OCI-LY1 (cell line): ENCODE data around the gene MYO10.

Experiments
- H2AFZ ChIP-seq: fragments of 200-600 bp; sonication (generic), shearing (Covaris generic); 2 replicates; pipeline ENCODE4 v1.6.0; 2014; ENCODE audit warnings: antibody characterized with exemption, mild to moderate bottlenecking, low read length
- H3F3A ChIP-seq: fragments of 200-600 bp; sonication (generic), shearing (Covaris generic); 2 replicates; pipeline ENCODE4 v1.6.0; 2014; ENCODE audit warnings: mild to moderate bottlenecking, antibody characterized with exemption, low read length, moderate library complexity; ENCODE audit not compliant: insufficient read depth
- H3K27ac ChIP-seq: fragments of 200-600 bp; sonication (generic); 2 replicates; pipeline ENCODE4 v1.5.1; 2014; ENCODE audit warnings: low read length, mixed run types, mild to moderate bottlenecking, low read depth; ENCODE audit not compliant: poor library complexity, severe bottlenecking
- H3K27me3 ChIP-seq: fragments of 200-600 bp; sonication (generic); 2 replicates; pipeline ENCODE4 v1.6.0; 2014; ENCODE audit warnings: antibody characterized with exemption, mild to moderate bottlenecking, low read length, moderate library complexity; ENCODE audit not compliant: insufficient read depth
- H3K36me3 ChIP-seq: fragments of 200-600 bp; sonication (generic); 2 replicates; pipeline ENCODE4 v1.6.1; 2014; ENCODE audit warnings: mild to moderate bottlenecking, antibody characterized with exemption, low read length, moderate library complexity, mixed read lengths; ENCODE audit not compliant: insufficient read depth
- H3K4me1 ChIP-seq: fragments of 200-600 bp; sonication (generic); 2 replicates; pipeline ENCODE4 v1.5.1; 2014; ENCODE audit warnings: mild to moderate bottlenecking, low read length, moderate library complexity; ENCODE audit not compliant: insufficient read depth, severe bottlenecking
- H3K4me2 ChIP-seq: fragments of 200-600 bp; sonication (generic), shearing (Covaris generic); 2 replicates; pipeline ENCODE4 v1.6.1; 2014; ENCODE audit warnings: low read length
- H3K4me3 ChIP-seq: fragments of 200-600 bp; sonication (generic); 2 replicates; pipeline ENCODE4 v1.5.1; 2014; ENCODE audit warnings: low read length, low read depth, mild to moderate bottlenecking, mixed read lengths; ENCODE audit not compliant: poor library complexity, severe bottlenecking
- H3K79me2 ChIP-seq: fragments of 200-600 bp; shearing (Covaris generic); 2 replicates; pipeline ENCODE4 v1.6.1; 2016; ENCODE audit warnings: mixed run types, low read length, mixed read lengths; ENCODE audit not compliant: insufficient read depth
- H3K9ac ChIP-seq: fragments of 200-600 bp; sonication (generic), shearing (Covaris generic); 2 replicates; pipeline ENCODE4 v1.6.1; 2014; ENCODE audit warnings: mild to moderate bottlenecking, low read length, mixed read lengths
- H3K9me2 ChIP-seq: fragments of 200-600 bp; sonication (generic), shearing (Covaris generic); 2 replicates; pipeline ENCODE4 v1.6.1; 2014; ENCODE audit warnings: low read depth, mild to moderate bottlenecking, low read length, mixed read lengths
- H3K9me3 ChIP-seq: fragments of 200-600 bp; shearing (Covaris generic); 2 replicates; pipeline ENCODE4 v1.6.1; 2014; ENCODE audit warnings: low read length, mixed read lengths
- H4K20me1 ChIP-seq: fragments of 200-600 bp; sonication (generic), shearing (Covaris generic); 2 replicates; pipeline ENCODE4 v1.6.0; 2016; ENCODE audit warnings: mild to moderate bottlenecking, low read length; ENCODE audit not compliant: insufficient read depth
- EZH2 ChIP-seq: fragments of 200-600 bp; sonication (generic), shearing (Covaris generic); IDR thresholded peaks from 2 replicates; pipeline ENCODE4 v1.8.0; 2017; ENCODE audit warnings: borderline replicate concordance, mixed run types, mild to moderate bottlenecking, antibody characterized with exemption, low read length, moderate library complexity, mixed read lengths
- TF ChIP-seq, protein P1 (sequence below): fragments of 200-600 bp; sonication (generic), shearing (Covaris generic); IDR thresholded peaks from 2 replicates; pipeline ENCODE4 v1.5.1; 2017; ENCODE audit warnings: mild to moderate bottlenecking, antibody characterized with exemption, low read length, moderate library complexity, mixed read lengths

Gene MYO10

GRCh38 chr5:16774806-16775205, 161.3 kb downstream of the MYO10 start:
- Histone ChIP-seq H3K4me2 (no peak overlapping the region), H3K9ac (no peak overlapping the region), H3K4me1 (no peaks in the 10 kb centered on the region), H3F3A (no peaks in the 10 kb centered on the region), H3K27me3 (no peaks in the 10 kb centered on the region), H3K9me3 (no peaks in the 10 kb centered on the region), H3K9me2 (no peaks in the 10 kb centered on the region), H3K27ac (no peak overlapping the region), H3K4me3 (no peak overlapping the region), H2AFZ (no peak overlapping the region), H3K36me3 (no peaks in the 10 kb centered on the region), H4K20me1 (no peaks in the 10 kb centered on the region), H3K79me2 (no peaks in the 10 kb centered on the region)
- no peak for TF ChIP-seq EZH2
- TF ChIP-seq, protein P1, sequence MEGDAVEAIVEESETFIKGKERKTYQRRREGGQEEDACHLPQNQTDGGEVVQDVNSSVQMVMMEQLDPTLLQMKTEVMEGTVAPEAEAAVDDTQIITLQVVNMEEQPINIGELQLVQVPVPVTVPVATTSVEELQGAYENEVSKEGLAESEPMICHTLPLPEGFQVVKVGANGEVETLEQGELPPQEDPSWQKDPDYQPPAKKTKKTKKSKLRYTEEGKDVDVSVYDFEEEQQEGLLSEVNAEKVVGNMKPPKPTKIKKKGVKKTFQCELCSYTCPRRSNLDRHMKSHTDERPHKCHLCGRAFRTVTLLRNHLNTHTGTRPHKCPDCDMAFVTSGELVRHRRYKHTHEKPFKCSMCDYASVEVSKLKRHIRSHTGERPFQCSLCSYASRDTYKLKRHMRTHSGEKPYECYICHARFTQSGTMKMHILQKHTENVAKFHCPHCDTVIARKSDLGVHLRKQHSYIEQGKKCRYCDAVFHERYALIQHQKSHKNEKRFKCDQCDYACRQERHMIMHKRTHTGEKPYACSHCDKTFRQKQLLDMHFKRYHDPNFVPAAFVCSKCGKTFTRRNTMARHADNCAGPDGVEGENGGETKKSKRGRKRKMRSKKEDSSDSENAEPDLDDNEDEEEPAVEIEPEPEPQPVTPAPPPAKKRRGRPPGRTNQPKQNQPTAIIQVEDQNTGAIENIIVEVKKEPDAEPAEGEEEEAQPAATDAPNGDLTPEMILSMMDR, result no peak

- Histone ChIP-seq H3K9me2 (no peaks in the 10 kb centered on the region), H3K9ac (no peak overlapping the region), H3K4me3 (no peak overlapping the region), H3K9me3 (no peaks in the 10 kb centered on the region), H3K79me2 (no peaks in the 10 kb centered on the region), H3K4me2 (no peak overlapping the region), H3K27me3 (no peaks in the 10 kb centered on the region), H3K27ac (no peak overlapping the region), H3K4me1 (no peaks in the 10 kb centered on the region), H3K36me3 (no peaks in the 10 kb centered on the region), H3F3A (no peaks in the 10 kb centered on the region), H2AFZ (no peak overlapping the region), H4K20me1 (no peaks in the 10 kb centered on the region)
- TF ChIP-seq EZH2, result no peak
- TF ChIP-seq, protein P1, result no peak
Measured at GRCh38 chr5:16773991-16774390, 162.1 kb downstream of the MYO10 start.

DNA sequence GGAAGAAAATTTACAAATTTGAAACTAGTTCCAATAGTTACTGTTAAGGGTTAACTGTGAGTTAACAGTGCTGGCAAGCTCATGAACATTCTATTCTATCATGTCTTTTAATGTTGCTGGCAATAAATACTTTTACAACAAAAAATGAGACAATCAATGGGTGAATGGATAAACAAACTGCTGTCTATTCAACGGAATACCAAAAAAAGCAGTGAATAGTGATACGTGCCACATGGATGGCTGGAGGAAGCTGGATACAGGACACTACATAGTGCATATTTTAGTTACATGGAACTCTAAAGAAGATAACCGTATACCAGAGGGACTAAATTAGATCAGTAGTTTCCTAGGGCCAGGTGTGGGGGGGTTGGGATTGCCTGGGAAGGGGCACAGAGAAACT, 163.5 kb downstream of the MYO10 start:
- no peak overlapping the region for H3K9ac ChIP-seq
- H3F3A ChIP-seq, result no peaks in the 10 kb centered on the region
- no peaks in the 10 kb centered on the region for H4K20me1 ChIP-seq
- no peaks in the 10 kb centered on the region for H3K27me3 ChIP-seq
- H3K36me3 ChIP-seq, result no peaks in the 10 kb centered on the region
- no peak overlapping the region for H3K4me2 ChIP-seq
- H3K9me2 ChIP-seq, result no peaks in the 10 kb centered on the region
- H3K9me3 ChIP-seq, result no peaks in the 10 kb centered on the region
- no peaks in the 10 kb centered on the region for H3K4me1 ChIP-seq
- no peak overlapping the region for H2AFZ ChIP-seq
- TF ChIP-seq, protein P1, result no peak
- no peak for TF ChIP-seq EZH2
- H3K4me3 ChIP-seq, result no peak overlapping the region
- H3K27ac ChIP-seq, result no peak overlapping the region
- no peaks in the 10 kb centered on the region for H3K79me2 ChIP-seq
